Right atrium auricular region (tissue), 2 donors: ENCODE measurements around the gene DGKD. TPM values are rescaled to one million over a fixed set of nuclear protein-coding genes. Genes with fewer than 3 reads are reported as not detected.

Experiments
- DNase-seq: peaks from one replicate; pipeline ENCODE4 v3.0.0-alpha.2; 2019; ENCODE audit warnings: low spot score
- H3K27ac ChIP-seq, 2 donors: fragments of 200-600 bp; sonication (generic); 1 replicate in 1 of 2; 2 replicates in 1 of 2; pipeline ENCODE4 v1.5.1; 2016 to 2019
- H3K27me3 ChIP-seq, 2 donors: fragments of 200-600 bp; sonication (generic); one replicate each; pipeline versions ENCODE4 v1.5.1 to v1.6.0; 2017 to 2019
- H3K36me3 ChIP-seq: fragments of 200-600 bp; sonication (generic); one replicate; pipeline ENCODE4 v1.5.1; 2016
- H3K4me1 ChIP-seq, 2 donors: fragments of 200-600 bp; sonication (generic); one replicate each; pipeline versions ENCODE4 v1.5.1 to v1.6.0; 2017 to 2019
- H3K4me3 ChIP-seq, 2 donors: fragments of 200-600 bp; sonication (generic); 1 replicate in 1 of 2; 2 replicates in 1 of 2; pipeline ENCODE4 v1.5.1; 2017 to 2019; ENCODE audit warnings: mild to moderate bottlenecking in 1 of 2, moderate library complexity in 1 of 2
- H3K9me3 ChIP-seq, 2 donors: fragments of 200-600 bp; sonication (generic); one replicate each; pipeline ENCODE4 v1.5.1; 2019
- CTCF ChIP-seq, 2 donors: fragments of 200-600 bp; sonication (generic); IDR thresholded peaks; one replicate each; pipeline ENCODE4 v1.5.1; 2019; ENCODE audit warnings: antibody characterized with exemption in 2 of 2
- total RNA-seq, 2 donors: library from RNA; depleted of rRNA; stranded (reverse); fragments of >200 nt; gene quantifications; one replicate each; pipeline ENCODE4 v1.1.0, GENCODE V29; 2016

The DGKD gene
- total RNA-seq, 2 donors from 2014 or later, result 18.4 to 40.1 TPM

- Histone ChIP-seq H3K4me1 (peaks cover 0 to 20% of the 10 kb centered on the region in 2 donors), H3K4me3 (no peak overlapping the region), H3K27ac (no peak overlapping the region), H3K36me3 (peaks cover 90% of the 10 kb centered on the region), H3K9me3 (no peaks in the 10 kb centered on the region), H3K27me3 (no peaks in the 10 kb centered on the region)
- DNase-seq, result no peak
- TF ChIP-seq CTCF (IDR thresholded peaks at IDR 0.05), result no peak
These were observed 93.9 kb downstream of the DGKD start for GRCh38 chr2:233448220-233448559.

GRCh38 chr2:233448575-233448974 lies 94.3 kb downstream of the DGKD start:
- Histone ChIP-seq H3K9me3 (no peaks in the 10 kb centered on the region), H3K27ac (no peak overlapping the region), H3K4me1 (peaks cover 0 to 17% of the 10 kb centered on the region in 2 donors), H3K36me3 (peaks cover 93% of the 10 kb centered on the region), H3K4me3 (no peak overlapping the region), H3K27me3 (no peaks in the 10 kb centered on the region)
- no peak for DNase-seq
- no peak for TF ChIP-seq CTCF (IDR thresholded peaks at IDR 0.05)

GRCh38 chr2:233449081-233449901 lies 95.0 kb downstream of the DGKD start:
- Histone ChIP-seq H3K27ac (no peak overlapping the region), H3K36me3 (peaks cover 95% of the 10 kb centered on the region), H3K9me3 (no peaks in the 10 kb centered on the region), H3K4me3 (no peak overlapping the region), H3K4me1 (peaks cover 0 to 9% of the 10 kb centered on the region in 2 donors), H3K27me3 (no peaks in the 10 kb centered on the region)
- DNase-seq, result no peak
- peak in 1 of 2 donors; percentile 67 for TF ChIP-seq CTCF (IDR thresholded peaks at IDR 0.05)

- H3K4me1 ChIP-seq, result peaks cover 0 to under 1% of the 10 kb centered on the region in 2 donors
- no peaks in the 10 kb centered on the region for H3K9me3 ChIP-seq
- no peak overlapping the region for H3K4me3 ChIP-seq
- no peak overlapping the region for H3K27ac ChIP-seq
- H3K36me3 ChIP-seq, result peaks cover 99% of the 10 kb centered on the region
- no peak for DNase-seq
- TF ChIP-seq CTCF (IDR thresholded peaks at IDR 0.05), result no peak
- no peaks in the 10 kb centered on the region for H3K27me3 ChIP-seq
These were observed 95.9 kb downstream of the DGKD start for GRCh38 chr2:233449921-233450863.

- no peak for DNase-seq
- Histone ChIP-seq H3K4me3 (no peak overlapping the region), H3K4me1 (no peaks in the 10 kb centered on the region), H3K27ac (no peak overlapping the region), H3K9me3 (no peaks in the 10 kb centered on the region), H3K27me3 (no peaks in the 10 kb centered on the region), H3K36me3 (peaks cover 100% of the 10 kb centered on the region)
- TF ChIP-seq CTCF (IDR thresholded peaks at IDR 0.05), result no peak
These were observed 96.7 kb downstream of the DGKD start for GRCh38 chr2:233450864-233451575.
